Adrenal gland (tissue), 12 donors: ENCODE data around the gene TNS2. TPM values are rescaled to one million over a fixed set of nuclear protein-coding genes. Genes with fewer than 3 reads are reported as not detected.

Experiments used
- DNase-seq, 7 donors: peaks; one replicate each; pipeline ENCODE4 v3.0.0-alpha.2; 2019 to 2020
- H3K27ac ChIP-seq, 5 donors: fragments of 200-600 bp; sonication (generic) in 4 of 5; 1 replicate in 3 of 5; 2 replicates in 2 of 5; pipeline versions ENCODE4 v1.5.1 to v1.8.0; 2016 to 2020; ENCODE audit warnings: mild to moderate bottlenecking in 1 of 5
- H3K27me3 ChIP-seq: fragments of 200-600 bp; 2 replicates; pipeline ENCODE4 v1.8.0; 2021
- H3K36me3 ChIP-seq, 2 donors: fragments of 200-600 bp; replicated peaks in 1 of 2; 1 replicate in 1 of 2; 2 replicates in 1 of 2; pipeline versions ENCODE4 v1.5.1 to v1.8.0; 2018 to 2022
- H3K4me1 ChIP-seq, 2 donors: fragments of 200-600 bp; replicated peaks in 1 of 2; 1 replicate in 1 of 2; 2 replicates in 1 of 2; pipeline versions ENCODE4 v1.5.1 to v1.8.0; 2018 to 2021
- H3K4me3 ChIP-seq, 4 donors: fragments of 200-600 bp; sonication (generic) in 3 of 4; one replicate each; pipeline ENCODE4 v1.5.1; 2016 to 2018
- H3K9me3 ChIP-seq, 3 donors: fragments of 200-600 bp; sonication (generic) in 1 of 3; replicated peaks in 1 of 3; 1 replicate in 2 of 3; 2 replicates in 1 of 3; pipeline versions ENCODE4 v1.5.1 to v1.8.0; 2016 to 2021
- POLR2A ChIP-seq, 2 donors: fragments of 450-650 bp; IDR thresholded peaks; one replicate each; pipeline ENCODE4 v1.6.1; 2017; ENCODE audit warnings: antibody characterized with exemption in 2 of 2, mild to moderate bottlenecking in 2 of 2, moderate library complexity in 1 of 2
- WGBS, 4 donors: extraction: QIAGEN DNeasy Blood & Tissue Kit in 2 of 4; methylation state at CpG; one replicate each; pipeline versions ENCODE4 v1.1.5 to v1.1.7; 2013 to 2017; 5-methylcytosine and 5-hydroxymethylcytosine counted together
- intact Hi-C, 2 donors: fragments of 100-400 bp; cut with DNase I; formaldehyde crosslinking; loops; one replicate each; pipeline versions ENCODE4 v1.14.1 to v1.15.0; 2022 to 2023
- polyA plus RNA-seq, 3 donors: library from polyadenylated mRNA; stranded (reverse); fragments of 200-250 nt in 2 of 3; fragments of 350-450 nt in 1 of 3; fragmentation: Illumina TruSeq in 1 of 3; extraction: RNeasy Lipid Tissue Mini Kit (QIAGEN cat#74804) in 1 of 3; gene quantifications; one replicate each; pipeline ENCODE4 v1.2.3, GENCODE V29; 2013 to 2014
- total RNA-seq, 9 donors: library from RNA; depleted of rRNA in 4 of 9; stranded (reverse); fragments of >200 nt in 4 of 9; fragments of 120-200 nt in 1 of 9; fragmentation: NEBNext Ultra II Directional in 1 of 9; extraction: Animal tissue kit (Norgen Biotek cat#: 25700) in 1 of 9; gene quantifications; one replicate each; pipeline versions ENCODE4 v1.1.0 to v1.2.4, GENCODE V29; 2013 to 2023
- TF ChIP-seq, protein P1 (sequence below), 6 experiments: fragments of 450-650 bp in 4 of 6; fragments of 200-600 bp in 2 of 6; sonication (generic) in 1 of 6; IDR thresholded peaks; 1 replicate in 5 of 6; 2 replicates in 1 of 6; pipeline versions ENCODE4 v1.5.1 to v1.8.0; 2016 to 2021; ENCODE audit warnings: antibody characterized with exemption in 6 of 6, mild to moderate bottlenecking in 2 of 6, moderate library complexity in 1 of 6
- donor health status: healthy with polysubstance abuse.
- donor health status: Bipolar disorder and iron deficiency.
- donor health status: DM: yes; HTN: yes; CAD: no.
- donor health status: DM: no; HTN: no; CAD: no.
- donor health status: DM: no; HTN: no; CAD: no.
- donor health status: DM: yes; HTN: yes; CAD: no.

Gene TNS2
- total and polyA plus RNA-seq, 12 donors, result 21.8 to 1,019 (median 175) TPM

- DNase-seq, result peak in 1 of 7 donors; percentile 6
- 91 to 96% (median 92%) methylated on average over 3 of the region's 3 CpGs for WGBS, 4 donors
- intact Hi-C loops, result no loop called here
Observed at GRCh38 chr12:53076461-53076860, 26.6 kb downstream of the TNS2 start.

DNA sequence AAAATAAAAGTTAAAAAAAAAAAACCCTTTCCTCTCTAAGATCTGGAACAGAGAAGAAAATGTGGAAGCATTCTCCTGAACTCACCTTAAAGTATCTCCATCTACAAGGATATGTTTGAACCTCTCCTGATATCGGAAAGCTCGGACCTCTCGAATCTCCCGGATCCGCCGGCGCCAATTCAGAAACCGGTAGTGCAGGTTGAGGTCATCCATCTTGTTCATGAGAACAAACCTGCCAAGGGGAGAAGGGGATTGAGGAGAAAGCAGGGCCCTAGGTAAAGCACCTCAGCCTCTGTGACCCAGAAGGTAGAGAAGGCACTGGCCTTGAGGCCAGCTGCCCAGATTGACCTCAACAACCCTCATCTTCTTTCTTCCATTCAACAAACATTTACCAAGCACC is 27.2 kb downstream of the TNS2 start:
- peaks cover 0 to 31% of the 10 kb centered on the region in 2 donors for H3K36me3 ChIP-seq
- H3K9me3 ChIP-seq, result no peaks in the 10 kb centered on the region
- WGBS, 4 donors, result 92 to 95% (median 95%) methylated on average over 8 of the region's 8 CpGs
- no peak overlapping the region for H3K4me3 ChIP-seq
- peaks cover 22 to 49% of the 10 kb centered on the region in 2 donors for H3K4me1 ChIP-seq
- TF ChIP-seq POLR2A (IDR thresholded peaks at IDR 0.05), result no peak
- TF ChIP-seq, protein P1, sequence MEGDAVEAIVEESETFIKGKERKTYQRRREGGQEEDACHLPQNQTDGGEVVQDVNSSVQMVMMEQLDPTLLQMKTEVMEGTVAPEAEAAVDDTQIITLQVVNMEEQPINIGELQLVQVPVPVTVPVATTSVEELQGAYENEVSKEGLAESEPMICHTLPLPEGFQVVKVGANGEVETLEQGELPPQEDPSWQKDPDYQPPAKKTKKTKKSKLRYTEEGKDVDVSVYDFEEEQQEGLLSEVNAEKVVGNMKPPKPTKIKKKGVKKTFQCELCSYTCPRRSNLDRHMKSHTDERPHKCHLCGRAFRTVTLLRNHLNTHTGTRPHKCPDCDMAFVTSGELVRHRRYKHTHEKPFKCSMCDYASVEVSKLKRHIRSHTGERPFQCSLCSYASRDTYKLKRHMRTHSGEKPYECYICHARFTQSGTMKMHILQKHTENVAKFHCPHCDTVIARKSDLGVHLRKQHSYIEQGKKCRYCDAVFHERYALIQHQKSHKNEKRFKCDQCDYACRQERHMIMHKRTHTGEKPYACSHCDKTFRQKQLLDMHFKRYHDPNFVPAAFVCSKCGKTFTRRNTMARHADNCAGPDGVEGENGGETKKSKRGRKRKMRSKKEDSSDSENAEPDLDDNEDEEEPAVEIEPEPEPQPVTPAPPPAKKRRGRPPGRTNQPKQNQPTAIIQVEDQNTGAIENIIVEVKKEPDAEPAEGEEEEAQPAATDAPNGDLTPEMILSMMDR (IDR thresholded peaks at IDR 0.05), result no peak
- no peak for DNase-seq
- no peaks in the 10 kb centered on the region for H3K27me3 ChIP-seq
- intact Hi-C loops, result no loop called here
- H3K27ac ChIP-seq, result no peak overlapping the region

More at GRCh38 chr12:53076461-53076860, 26.6 kb downstream of the TNS2 start:
- Histone ChIP-seq H3K4me3 (no peak overlapping the region), H3K4me1 (peaks cover 27 to 55% of the 10 kb centered on the region in 2 donors), H3K27me3 (no peaks in the 10 kb centered on the region), H3K36me3 (peaks cover 0 to 31% of the 10 kb centered on the region in 2 donors), H3K9me3 (no peaks in the 10 kb centered on the region), H3K27ac (peak overlapping the region in 2 of 5 donors; percentile 11 to 61)
- TF ChIP-seq, protein P1 (IDR thresholded peaks at IDR 0.05), result no peak
- TF ChIP-seq POLR2A (IDR thresholded peaks at IDR 0.05), result no peak

DNA sequence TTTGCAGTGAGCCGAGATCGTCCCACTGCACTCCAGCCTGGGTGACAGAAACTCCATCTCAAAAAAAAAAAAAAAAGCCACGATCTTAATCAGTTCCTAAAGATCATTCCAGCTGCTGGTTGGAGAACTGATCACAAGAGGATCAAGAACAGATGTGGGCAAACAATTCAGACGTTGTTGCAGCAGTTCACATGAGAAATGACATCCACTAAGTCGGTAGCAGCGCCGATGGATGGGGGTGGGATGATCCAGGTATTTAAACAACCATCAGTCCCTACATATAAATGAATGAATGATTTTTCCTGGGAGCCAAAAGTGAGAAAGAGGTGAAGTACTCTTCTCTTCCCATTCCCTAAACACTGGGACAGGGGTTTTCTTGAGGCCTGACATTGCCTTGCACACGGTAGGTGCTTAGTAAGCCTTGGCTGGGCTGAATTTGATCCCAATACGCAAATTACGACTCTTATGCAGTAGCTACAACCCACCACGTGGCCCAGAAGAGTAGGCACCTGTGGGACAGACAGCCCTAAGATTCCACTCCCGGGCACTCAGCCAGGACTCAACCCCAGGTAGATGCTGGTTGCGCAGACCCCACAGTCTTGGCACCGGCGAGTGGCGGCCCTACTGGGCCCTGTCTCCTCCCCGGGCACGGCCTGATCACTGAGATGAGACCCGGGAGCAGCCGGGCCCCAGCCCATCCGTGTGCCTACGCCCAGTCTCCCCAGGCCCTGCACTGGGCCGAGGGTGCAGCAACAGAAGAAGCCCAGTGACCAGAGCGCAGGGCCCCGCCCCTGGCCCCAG is 28.8 kb downstream of the TNS2 start:
- intact Hi-C loops, result no loop called here
- Histone ChIP-seq H3K4me1 (peaks cover 9 to 36% of the 10 kb centered on the region in 2 donors), H3K36me3 (peaks cover 0 to 31% of the 10 kb centered on the region in 2 donors), H3K27me3 (no peaks in the 10 kb centered on the region), H3K27ac (peak overlapping the region in 4 of 5 donors; percentile 56 to 94 (median 88)), H3K4me3 (peak overlapping the region in 3 of 4 donors; percentile 28 to 80 (median 47)), H3K9me3 (no peaks in the 10 kb centered on the region)
- peak in 2 of 7 donors; percentile 53 to 78 for DNase-seq
- TF ChIP-seq, protein P1 (IDR thresholded peaks at IDR 0.05), result peak in 1 of 6 experiments; percentile 5
- TF ChIP-seq POLR2A (IDR thresholded peaks at IDR 0.05), result peak in 1 of 2 donors; percentile 24
- WGBS, 4 donors, result 21 to 61% (median 40%) methylated on average over 8 to 25 of the region's 25 CpGs

DNA sequence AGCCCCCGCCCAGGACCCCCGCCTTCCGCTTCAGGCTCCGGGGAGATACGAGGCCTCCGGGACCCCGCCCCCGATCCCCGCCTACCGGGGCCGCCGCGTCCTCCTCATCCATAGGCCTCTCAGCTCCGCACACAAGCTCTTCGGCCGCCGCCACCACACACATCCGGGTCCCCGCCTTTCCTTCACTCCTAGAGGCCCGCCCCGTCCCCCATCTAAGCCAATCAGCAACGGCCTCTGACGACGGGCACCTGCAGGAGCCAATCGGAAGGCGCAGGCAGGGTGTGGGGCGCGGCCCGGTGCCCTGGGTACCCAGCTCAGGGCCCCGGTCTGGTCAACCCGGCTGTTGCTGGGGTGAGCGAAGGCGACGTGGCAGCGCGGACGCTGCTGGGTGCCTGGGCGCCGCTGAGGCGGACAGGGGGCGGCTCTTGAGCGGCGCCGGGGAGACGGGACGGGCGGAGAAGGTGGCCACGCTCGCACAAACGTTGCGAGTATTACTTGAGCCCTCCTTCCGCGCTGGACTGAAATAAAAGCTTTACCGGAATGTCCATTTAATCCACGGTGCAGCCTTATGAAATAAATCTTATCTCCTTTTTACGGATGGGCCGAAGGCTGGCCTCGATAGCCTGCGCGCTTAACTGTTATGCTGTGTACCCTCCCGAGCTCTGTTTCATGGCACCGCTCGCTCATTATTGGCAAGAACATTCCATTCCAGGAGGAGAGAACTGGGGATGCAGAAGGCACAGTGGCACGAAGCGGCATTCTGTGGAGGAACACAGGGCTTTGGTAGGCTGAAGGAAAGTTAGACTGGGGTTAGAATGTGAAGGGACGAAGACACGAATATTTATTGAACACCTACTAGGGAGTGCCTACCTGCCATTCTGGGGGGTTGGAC is 29.6 kb downstream of the TNS2 start, which contains the start of gene SPRYD3:
Gene SPRYD3 (minus strand): TSS at position 165 of the 892 bp plus-strand sequence. CDS start 57 bp downstream, at position 108.
- WGBS, 4 donors, result 1 to 4% (median 3%) methylated on average over 14 to 67 of the region's 67 CpGs
- intact Hi-C loops, result no loop called here
- no peaks in the 10 kb centered on the region for H3K27me3 ChIP-seq
- peak within 1 kb of the TSS; percentile 33 to 80 (median 44) for H3K4me3 ChIP-seq
- peak within 1 kb of the TSS; percentile 67 to 94 (median 85) for H3K27ac ChIP-seq
- TF ChIP-seq, protein P1 (IDR thresholded peaks at IDR 0.05), result no peak
- peak; percentile 86 to 90 for TF ChIP-seq POLR2A (IDR thresholded peaks at IDR 0.05)
- no peaks in the 10 kb centered on the region for H3K9me3 ChIP-seq
- peaks cover 0 to 28% of the 10 kb centered on the region in 2 donors for H3K36me3 ChIP-seq
- H3K4me1 ChIP-seq, result peaks cover 9 to 30% of the 10 kb centered on the region in 2 donors
- DNase-seq, result peak; percentile 96 to 99 (median 97)
